Esophagus squamous epithelium (tissue), 5 donors: ENCODE results near the gene ARHGAP45. TPM values are rescaled to one million over a fixed set of nuclear protein-coding genes. Genes with fewer than 3 reads are reported as not detected.

Experiments used
- DNase-seq: peaks from one replicate; lab custom pipeline; 2025; lab: John Stamatoyannopoulos, UW
- H3K27ac ChIP-seq, 4 donors: fragments of 200-600 bp; sonication (generic); one replicate each; pipeline ENCODE4 v1.5.1; 2016 to 2019; ENCODE audit warnings: mild to moderate bottlenecking in 1 of 4
- H3K27me3 ChIP-seq, 4 donors: fragments of 200-600 bp; sonication (generic); 1 replicate in 3 of 4; 2 replicates in 1 of 4; pipeline versions ENCODE4 v1.5.1 to v1.6.0; 2017 to 2021; ENCODE audit warnings: antibody characterized with exemption in 1 of 4
- H3K36me3 ChIP-seq, 3 donors: fragments of 200-600 bp; sonication (generic); one replicate each; pipeline ENCODE4 v1.5.1; 2016 to 2019
- H3K4me1 ChIP-seq, 3 donors: fragments of 200-600 bp; sonication (generic); one replicate each; pipeline ENCODE4 v1.5.1; 2017 to 2019
- H3K4me3 ChIP-seq, 4 donors: fragments of 200-600 bp; sonication (generic); 1 replicate in 3 of 4; 2 replicates in 1 of 4; pipeline ENCODE4 v1.5.1; 2016 to 2019; ENCODE audit warnings: mild to moderate bottlenecking in 2 of 4, moderate library complexity in 1 of 4
- H3K9me3 ChIP-seq, 3 donors: fragments of 200-600 bp; sonication (generic); one replicate each; pipeline ENCODE4 v1.5.1; 2016 to 2019
- POLR2A ChIP-seq, 4 donors: fragments of 450-650 bp; IDR thresholded peaks; one replicate each; pipeline ENCODE4 v1.6.1; 2017; ENCODE audit warnings: antibody characterized with exemption in 4 of 4, mild to moderate bottlenecking in 4 of 4, moderate library complexity in 3 of 4
- WGBS, 2 donors: methylation state at CpG; one replicate each; pipeline ENCODE4 v1.1.5; 2018; 5-methylcytosine and 5-hydroxymethylcytosine counted together
- intact Hi-C: fragments of 100-400 bp; cut with DNase I; formaldehyde crosslinking; loops from one replicate; pipeline ENCODE4 v1.15.0; 2022
- total RNA-seq, 4 donors: library from RNA; depleted of rRNA; stranded (reverse); fragments of >200 nt; gene quantifications; one replicate each; pipeline ENCODE4 v1.1.0, GENCODE V29; 2016
- TF ChIP-seq, protein P1 (sequence below), 6 experiments: fragments of 450-650 bp in 4 of 6; fragments of 200-600 bp in 2 of 6; sonication (generic) in 2 of 6; IDR thresholded peaks; one replicate each; pipeline ENCODE4 v1.5.1; 2016 to 2019; ENCODE audit warnings: antibody characterized with exemption in 6 of 6, mild to moderate bottlenecking in 4 of 6, moderate library complexity in 4 of 6
- donor health status: DM: yes; HTN: yes; CAD: no.

ARHGAP45 gene
- total RNA-seq, 4 donors from 2014 or later = 8.2 to 39.3 (median 12.5) TPM

DNA sequence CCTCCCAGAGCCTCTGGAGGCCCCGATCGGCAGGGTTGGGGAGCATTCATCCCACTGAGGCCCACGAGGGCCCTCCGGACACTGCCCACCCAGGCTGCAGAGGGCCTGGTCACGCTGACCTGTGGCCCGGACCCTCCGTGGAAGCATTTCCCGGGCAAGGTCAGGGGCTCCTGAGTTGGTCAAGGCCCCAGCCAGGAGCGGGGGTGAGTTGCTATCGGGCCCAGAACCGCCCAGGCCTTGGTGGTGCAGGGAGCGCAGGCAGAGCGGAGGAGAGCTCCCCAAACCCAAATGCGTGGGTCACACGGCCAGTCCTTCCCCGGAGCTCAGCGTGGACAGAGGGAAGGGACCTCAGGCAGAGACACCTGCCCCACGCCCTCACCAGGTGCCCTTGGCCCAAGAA, 62.6 kb downstream of the ARHGAP45 start:
- H3K27ac ChIP-seq = peak overlapping the region in 2 of 4 donors; percentile 14 to 93
- TF ChIP-seq POLR2A (IDR thresholded peaks at IDR 0.05) = no peak
- TF ChIP-seq, protein P1, sequence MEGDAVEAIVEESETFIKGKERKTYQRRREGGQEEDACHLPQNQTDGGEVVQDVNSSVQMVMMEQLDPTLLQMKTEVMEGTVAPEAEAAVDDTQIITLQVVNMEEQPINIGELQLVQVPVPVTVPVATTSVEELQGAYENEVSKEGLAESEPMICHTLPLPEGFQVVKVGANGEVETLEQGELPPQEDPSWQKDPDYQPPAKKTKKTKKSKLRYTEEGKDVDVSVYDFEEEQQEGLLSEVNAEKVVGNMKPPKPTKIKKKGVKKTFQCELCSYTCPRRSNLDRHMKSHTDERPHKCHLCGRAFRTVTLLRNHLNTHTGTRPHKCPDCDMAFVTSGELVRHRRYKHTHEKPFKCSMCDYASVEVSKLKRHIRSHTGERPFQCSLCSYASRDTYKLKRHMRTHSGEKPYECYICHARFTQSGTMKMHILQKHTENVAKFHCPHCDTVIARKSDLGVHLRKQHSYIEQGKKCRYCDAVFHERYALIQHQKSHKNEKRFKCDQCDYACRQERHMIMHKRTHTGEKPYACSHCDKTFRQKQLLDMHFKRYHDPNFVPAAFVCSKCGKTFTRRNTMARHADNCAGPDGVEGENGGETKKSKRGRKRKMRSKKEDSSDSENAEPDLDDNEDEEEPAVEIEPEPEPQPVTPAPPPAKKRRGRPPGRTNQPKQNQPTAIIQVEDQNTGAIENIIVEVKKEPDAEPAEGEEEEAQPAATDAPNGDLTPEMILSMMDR (IDR thresholded peaks at IDR 0.05) = no peak
- peaks cover 16 to 60% (median 20%) of the 10 kb centered on the region in 3 donors for H3K36me3 ChIP-seq
- intact Hi-C loops = no loop called here
- peak overlapping the region in 1 of 4 donors; percentile 84 for H3K4me3 ChIP-seq
- DNase-seq = no peak
- peaks cover 54 to 99% (median 70%) of the 10 kb centered on the region in 3 donors for H3K4me1 ChIP-seq
- H3K9me3 ChIP-seq = no peaks in the 10 kb centered on the region
- no peaks in the 10 kb centered on the region for H3K27me3 ChIP-seq
- 82% methylated on average over 5 of the region's 18 CpGs; no CpG with 5 or more reads in 1 of the 2 donors for WGBS, 2 donors

DNA sequence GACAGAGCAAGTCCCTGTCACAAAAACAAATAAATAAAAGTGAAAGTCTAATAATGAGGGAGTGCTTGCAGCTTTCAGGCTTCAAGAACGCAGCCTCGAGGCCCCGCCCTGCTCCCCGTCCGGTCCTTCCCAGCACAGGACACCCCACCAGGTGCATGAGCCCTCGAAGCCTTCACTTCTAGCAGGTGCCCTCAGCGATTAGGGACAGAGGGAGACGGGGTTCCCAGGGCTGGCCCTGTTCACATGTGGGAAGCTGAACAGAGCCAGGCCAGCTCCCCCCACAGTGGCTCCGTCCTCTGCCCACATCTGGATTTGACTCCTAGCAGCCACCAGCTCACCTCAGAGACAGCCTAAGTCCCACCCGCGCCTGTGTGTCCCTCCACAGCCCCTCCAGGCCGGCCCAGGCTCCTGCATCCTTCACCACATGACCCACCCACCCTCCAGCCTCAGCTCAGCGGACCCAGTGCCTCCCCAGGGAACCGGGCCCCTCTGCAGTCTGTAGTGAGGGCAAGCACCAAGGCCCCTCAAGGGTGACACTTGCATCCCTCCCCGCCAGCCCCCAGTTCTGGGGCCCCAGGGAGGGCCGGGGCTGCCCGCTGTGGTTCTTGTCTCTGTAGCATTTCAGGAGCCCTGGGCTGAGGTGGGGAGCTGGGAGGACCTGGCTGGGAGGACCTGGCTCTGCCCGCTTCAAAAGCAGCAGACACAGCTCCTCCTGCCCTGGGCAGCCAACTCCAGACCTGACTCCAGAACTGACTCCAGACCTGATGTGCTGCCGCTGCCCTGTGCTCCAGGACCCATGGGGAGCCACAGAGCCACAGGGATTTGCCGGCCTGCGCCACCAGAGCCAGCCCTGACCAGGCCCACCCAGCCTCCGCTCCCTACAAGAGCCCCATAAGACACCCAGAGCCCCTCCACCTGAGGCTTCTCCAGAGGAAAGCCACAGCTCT, 64.1 kb downstream of the ARHGAP45 start:
- Histone ChIP-seq H3K36me3 (peaks cover 11 to 52% (median 18%) of the 10 kb centered on the region in 3 donors), H3K4me1 (peaks cover 63 to 100% (median 78%) of the 10 kb centered on the region in 3 donors), H3K4me3 (peak overlapping the region; percentile 51 to 84 (median 66)), H3K27ac (peak overlapping the region; percentile 92 to 98 (median 94)), H3K9me3 (no peaks in the 10 kb centered on the region), H3K27me3 (no peaks in the 10 kb centered on the region)
- DNase-seq = no peak
- intact Hi-C loops = no loop called here
- WGBS, 2 donors = 14 to 40% methylated on average over 6 to 8 of the region's 22 CpGs
- TF ChIP-seq POLR2A (IDR thresholded peaks at IDR 0.05) = peak in 1 of 4 donors; percentile 18
- TF ChIP-seq, protein P1 (IDR thresholded peaks at IDR 0.05) = no peak

DNA sequence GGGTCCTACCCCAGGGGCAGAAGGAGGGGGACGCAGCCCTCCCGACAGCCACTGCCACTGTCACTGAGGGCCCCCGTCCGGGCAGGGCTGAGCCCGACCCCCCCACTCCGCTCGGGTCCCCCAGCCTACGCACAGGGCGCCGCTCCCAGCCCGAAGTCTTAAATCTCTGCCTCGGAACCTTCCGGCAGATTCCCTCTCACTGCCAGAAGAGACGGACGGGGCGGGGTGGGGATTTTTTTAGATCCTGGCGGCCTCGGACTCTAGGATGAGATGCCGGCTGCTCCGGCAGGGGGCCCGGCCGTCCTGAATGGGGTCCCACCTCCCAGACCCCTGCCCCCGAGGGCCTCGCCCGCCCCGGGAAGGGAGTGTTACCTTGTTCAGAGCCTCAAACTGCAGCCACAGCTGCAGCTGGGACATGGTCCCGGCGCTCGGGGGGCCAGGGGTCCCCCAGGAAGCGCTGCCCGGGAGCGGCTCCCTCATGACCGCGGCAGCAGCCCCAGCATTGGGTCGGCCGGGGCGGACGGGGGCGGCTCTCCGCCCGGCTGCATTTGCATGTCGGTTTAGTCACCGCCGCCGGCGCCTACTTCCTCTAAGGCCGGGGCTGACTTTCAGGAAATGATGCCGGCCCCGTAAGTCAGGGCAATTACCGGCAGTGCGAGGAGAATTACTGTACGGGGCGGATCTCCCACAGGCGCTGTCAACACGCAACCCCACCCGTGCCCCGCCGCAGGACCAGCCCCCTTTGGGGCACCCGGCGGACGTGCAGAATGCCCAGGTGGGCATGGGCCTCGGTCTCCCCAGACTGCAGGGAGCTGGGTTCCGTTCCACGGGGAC, 65.0 kb downstream of the ARHGAP45 start:
- Histone ChIP-seq H3K4me3 (peak overlapping the region; percentile 51 to 84 (median 66)), H3K27ac (peak overlapping the region; percentile 92 to 98 (median 94)), H3K27me3 (no peaks in the 10 kb centered on the region), H3K36me3 (peaks cover 8 to 45% (median 9%) of the 10 kb centered on the region in 3 donors), H3K9me3 (no peaks in the 10 kb centered on the region), H3K4me1 (peaks cover 65 to 100% (median 77%) of the 10 kb centered on the region in 3 donors)
- peak; percentile 76 for DNase-seq
- TF ChIP-seq, protein P1 (IDR thresholded peaks at IDR 0.05) = peak in 1 of 6 experiments; percentile 16
- TF ChIP-seq POLR2A (IDR thresholded peaks at IDR 0.05) = peak in 2 of 4 donors; percentile 40 to 71
- WGBS, 2 donors = 0% methylated on average over 2 to 6 of the region's 64 CpGs
- intact Hi-C loops = no loop called here

DNA sequence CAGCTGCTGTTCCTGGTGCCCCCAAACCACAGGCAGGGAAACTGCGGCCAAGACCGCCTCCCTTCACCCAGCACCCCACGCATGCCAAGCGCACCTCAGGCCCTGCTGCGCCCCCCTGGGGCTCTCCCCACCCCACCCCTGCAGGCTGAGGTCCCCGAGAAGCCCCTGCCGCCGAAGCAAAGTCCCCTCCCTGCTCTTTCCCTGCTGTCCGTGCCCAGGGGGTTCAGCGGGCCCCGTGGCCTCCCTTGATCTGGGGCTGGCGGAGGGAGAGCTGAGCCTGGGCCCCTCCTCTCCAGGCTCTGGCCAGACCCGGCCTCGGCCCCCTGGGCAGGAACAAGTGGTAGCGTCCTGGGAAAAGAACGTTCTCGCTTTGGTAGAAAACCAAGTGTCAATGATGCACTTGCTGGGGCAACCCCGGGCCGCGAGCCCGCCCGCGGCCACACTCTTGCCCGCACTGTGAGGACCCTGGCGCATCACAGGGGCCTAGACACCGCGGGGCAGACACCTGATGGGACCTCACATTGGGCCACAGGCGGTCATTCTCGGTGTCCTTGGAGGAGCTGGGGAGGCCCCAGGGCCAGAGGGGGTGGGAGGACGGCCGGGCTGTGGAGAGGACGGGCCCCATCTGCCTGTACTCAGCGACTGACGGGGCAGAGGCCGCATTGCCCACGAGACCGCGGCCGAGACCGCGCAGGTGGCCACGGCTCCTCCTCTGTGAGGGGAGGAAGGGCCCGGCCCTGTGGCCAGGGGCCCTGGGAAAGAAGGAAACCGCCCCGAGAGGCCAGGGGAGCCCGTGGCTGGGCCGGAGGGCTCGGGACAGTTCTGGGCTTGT, 65.8 kb downstream of the ARHGAP45 start:
- H3K4me3 ChIP-seq = peak overlapping the region; percentile 51 to 84 (median 66)
- WGBS, 2 donors = 57 to 76% methylated on average over 8 to 14 of the region's 48 CpGs
- H3K27me3 ChIP-seq = no peaks in the 10 kb centered on the region
- H3K27ac ChIP-seq = peak overlapping the region; percentile 92 to 98 (median 94)
- no peak for TF ChIP-seq POLR2A (IDR thresholded peaks at IDR 0.05)
- TF ChIP-seq, protein P1 (IDR thresholded peaks at IDR 0.05) = no peak
- H3K36me3 ChIP-seq = peaks cover 0 to 37% (median 1%) of the 10 kb centered on the region in 3 donors
- H3K9me3 ChIP-seq = no peaks in the 10 kb centered on the region
- intact Hi-C loops = no loop called here
- DNase-seq = no peak
- H3K4me1 ChIP-seq = peaks cover 64 to 93% (median 71%) of the 10 kb centered on the region in 3 donors
